ENCODE measurements around the gene PDLIM1.

DNA sequence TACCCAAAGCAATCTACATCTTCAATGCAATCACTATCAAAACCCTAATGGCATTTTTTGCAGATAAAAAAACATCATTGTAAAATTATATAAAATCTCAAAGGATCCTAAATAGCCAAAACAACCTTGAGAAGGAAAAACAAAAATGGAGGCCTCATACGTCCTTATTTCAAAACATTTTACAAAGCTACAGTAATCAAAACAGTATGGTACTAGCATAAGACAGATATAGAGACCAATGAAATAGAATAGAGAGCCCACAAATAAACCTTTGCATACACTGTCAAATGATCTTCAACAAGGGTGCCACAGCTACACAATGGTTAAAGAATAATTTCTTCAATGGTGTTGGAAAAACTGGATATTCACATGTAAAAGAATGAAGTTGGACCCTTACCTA lies 34.5 kb downstream of the PDLIM1 start:
- TF ChIP-seq, protein P1, sequence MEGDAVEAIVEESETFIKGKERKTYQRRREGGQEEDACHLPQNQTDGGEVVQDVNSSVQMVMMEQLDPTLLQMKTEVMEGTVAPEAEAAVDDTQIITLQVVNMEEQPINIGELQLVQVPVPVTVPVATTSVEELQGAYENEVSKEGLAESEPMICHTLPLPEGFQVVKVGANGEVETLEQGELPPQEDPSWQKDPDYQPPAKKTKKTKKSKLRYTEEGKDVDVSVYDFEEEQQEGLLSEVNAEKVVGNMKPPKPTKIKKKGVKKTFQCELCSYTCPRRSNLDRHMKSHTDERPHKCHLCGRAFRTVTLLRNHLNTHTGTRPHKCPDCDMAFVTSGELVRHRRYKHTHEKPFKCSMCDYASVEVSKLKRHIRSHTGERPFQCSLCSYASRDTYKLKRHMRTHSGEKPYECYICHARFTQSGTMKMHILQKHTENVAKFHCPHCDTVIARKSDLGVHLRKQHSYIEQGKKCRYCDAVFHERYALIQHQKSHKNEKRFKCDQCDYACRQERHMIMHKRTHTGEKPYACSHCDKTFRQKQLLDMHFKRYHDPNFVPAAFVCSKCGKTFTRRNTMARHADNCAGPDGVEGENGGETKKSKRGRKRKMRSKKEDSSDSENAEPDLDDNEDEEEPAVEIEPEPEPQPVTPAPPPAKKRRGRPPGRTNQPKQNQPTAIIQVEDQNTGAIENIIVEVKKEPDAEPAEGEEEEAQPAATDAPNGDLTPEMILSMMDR (IDR thresholded peaks at IDR 0.05) = no peak
- TF ChIP-seq POLR2A (IDR thresholded peaks at IDR 0.05) = no peak
